ENCODE results near the gene RNF208. TPM values are rescaled to one million over a fixed set of nuclear protein-coding genes. Genes with fewer than 3 reads are reported as not detected.

RNF208 gene
- total RNA-seq, 1 donor: not detected

GRCh38 chr9:137266585-137267453, 44.8 kb upstream of the RNF208 start:
- Histone ChIP-seq H3K27ac (ENCODE audit: low read depth, low read length) (no peak overlapping the region), H3K4me2 (ENCODE audit: insufficient read depth, low read length) (no peak overlapping the region), H3K36me3 (ENCODE audit: insufficient read depth, low read length) (peaks cover 45% of the 10 kb centered on the region), H3K27me3 (ENCODE audit: insufficient read depth, low read length) (no peaks in the 10 kb centered on the region), H3K4me1 (ENCODE audit: insufficient read depth, low read length) (peaks cover 20% of the 10 kb centered on the region), H3K4me3 (ENCODE audit: insufficient read depth, low read length) (no peak overlapping the region), H2AFZ (ENCODE audit: low read length) (no peak overlapping the region), H3K9me3 (ENCODE audit: low read depth, low read length) (no peaks in the 10 kb centered on the region), H4K20me1 (ENCODE audit: insufficient read depth, low read length) (peaks cover 11% of the 10 kb centered on the region), H3K79me2 (ENCODE audit: insufficient read depth, low read length) (peaks cover 17% of the 10 kb centered on the region)
- peak; percentile 60 for DNase-seq (ENCODE audit: insufficient read length, low spot score, missing footprints)
- no peak for TF ChIP-seq CTCF (IDR thresholded peaks at IDR 0.05; ENCODE audit: extremely low read depth, low read depth, low read length)

DNA sequence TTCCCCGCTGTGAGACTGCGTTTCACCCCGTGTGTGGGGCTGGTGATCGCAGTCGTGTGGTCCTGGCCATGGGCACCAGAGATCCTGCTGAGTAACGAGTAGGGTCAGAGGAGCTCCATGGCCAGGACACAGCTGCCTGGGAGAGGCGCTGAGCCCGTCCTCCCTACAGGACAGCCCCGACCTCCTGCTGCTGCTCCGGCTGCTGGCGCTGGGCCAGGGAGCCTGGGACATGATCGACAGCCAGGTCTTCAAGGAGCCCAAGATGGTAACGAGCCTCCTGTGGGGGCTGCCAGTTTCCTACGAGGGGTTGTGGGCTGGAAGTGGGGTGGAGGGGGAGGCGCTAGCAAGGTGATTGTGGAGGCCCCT, 44.1 kb upstream of the RNF208 start:
- Histone ChIP-seq H2AFZ (ENCODE audit: low read length) (no peak overlapping the region), H3K27me3 (ENCODE audit: insufficient read depth, low read length) (no peaks in the 10 kb centered on the region), H3K79me2 (ENCODE audit: insufficient read depth, low read length) (peaks cover 17% of the 10 kb centered on the region), H3K36me3 (ENCODE audit: insufficient read depth, low read length) (peaks cover 45% of the 10 kb centered on the region), H3K4me2 (ENCODE audit: insufficient read depth, low read length) (no peak overlapping the region), H3K27ac (ENCODE audit: low read depth, low read length) (no peak overlapping the region), H3K4me3 (ENCODE audit: insufficient read depth, low read length) (no peak overlapping the region), H4K20me1 (ENCODE audit: insufficient read depth, low read length) (peaks cover 11% of the 10 kb centered on the region), H3K9me3 (ENCODE audit: low read depth, low read length) (no peaks in the 10 kb centered on the region), H3K4me1 (ENCODE audit: insufficient read depth, low read length) (peaks cover 20% of the 10 kb centered on the region)
- no peak for TF ChIP-seq CTCF (IDR thresholded peaks at IDR 0.05; ENCODE audit: extremely low read depth, low read depth, low read length)
- no peak for DNase-seq (ENCODE audit: insufficient read length, low spot score, missing footprints)

DNA sequence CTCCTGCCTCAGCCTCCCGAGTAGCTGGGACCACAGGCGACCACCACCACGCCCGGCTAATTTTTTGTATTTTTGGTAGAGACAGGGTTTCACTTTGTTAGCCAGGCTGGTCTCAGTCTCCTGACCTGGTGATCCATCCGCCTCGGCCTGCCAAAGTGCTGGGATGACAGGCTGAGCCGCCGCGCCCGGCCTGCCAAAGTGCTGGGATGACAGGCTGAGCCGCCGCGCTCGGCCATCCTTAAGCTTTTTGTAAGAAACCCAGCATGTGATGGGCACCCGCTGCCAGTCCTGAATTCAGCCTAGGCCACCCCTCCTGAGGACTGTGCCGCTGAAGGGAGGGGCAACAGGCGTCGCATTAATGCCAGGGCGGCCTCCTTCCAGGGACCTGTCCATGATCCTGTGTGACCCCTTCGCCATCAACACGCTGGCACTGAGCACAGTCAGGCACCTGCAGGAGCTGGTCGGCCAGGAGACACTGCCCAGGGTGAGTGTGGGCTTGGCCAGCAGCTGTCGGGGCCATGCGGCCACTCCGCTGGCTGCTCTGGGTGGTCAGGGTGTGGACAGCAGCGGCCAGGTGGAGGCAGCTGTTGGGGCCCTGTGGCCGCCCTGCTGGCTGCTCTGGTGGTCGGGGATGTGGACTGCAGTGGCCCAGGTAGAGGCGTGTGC, 43.6 kb upstream of the RNF208 start:
- H3K4me1 ChIP-seq (ENCODE audit: insufficient read depth, low read length): peaks cover 20% of the 10 kb centered on the region
- H3K27me3 ChIP-seq (ENCODE audit: insufficient read depth, low read length): no peaks in the 10 kb centered on the region
- no peak overlapping the region for H3K4me3 ChIP-seq (ENCODE audit: insufficient read depth, low read length)
- no peak overlapping the region for H3K27ac ChIP-seq (ENCODE audit: low read depth, low read length)
- no peak overlapping the region for H2AFZ ChIP-seq (ENCODE audit: low read length)
- peaks cover 7% of the 10 kb centered on the region for H4K20me1 ChIP-seq (ENCODE audit: insufficient read depth, low read length)
- TF ChIP-seq CTCF (IDR thresholded peaks at IDR 0.05; ENCODE audit: extremely low read depth, low read depth, low read length): no peak
- H3K36me3 ChIP-seq (ENCODE audit: insufficient read depth, low read length): peaks cover 41% of the 10 kb centered on the region
- peak; percentile 37 for DNase-seq (ENCODE audit: insufficient read length, low spot score, missing footprints)
- H3K4me2 ChIP-seq (ENCODE audit: insufficient read depth, low read length): no peak overlapping the region
- no peaks in the 10 kb centered on the region for H3K9me3 ChIP-seq (ENCODE audit: low read depth, low read length)
- H3K79me2 ChIP-seq (ENCODE audit: insufficient read depth, low read length): peaks cover 15% of the 10 kb centered on the region

GRCh38 chr9:137264067-137264466, 42.0 kb upstream of the RNF208 start:
- peaks cover 37% of the 10 kb centered on the region for H3K36me3 ChIP-seq (ENCODE audit: insufficient read depth, low read length)
- H3K27ac ChIP-seq (ENCODE audit: low read depth, low read length): no peak overlapping the region
- no peaks in the 10 kb centered on the region for H3K27me3 ChIP-seq (ENCODE audit: insufficient read depth, low read length)
- H4K20me1 ChIP-seq (ENCODE audit: insufficient read depth, low read length): peaks cover 5% of the 10 kb centered on the region
- H3K4me3 ChIP-seq (ENCODE audit: insufficient read depth, low read length): no peak overlapping the region
- no peaks in the 10 kb centered on the region for H3K9me3 ChIP-seq (ENCODE audit: low read depth, low read length)
- H3K4me2 ChIP-seq (ENCODE audit: insufficient read depth, low read length): no peak overlapping the region
- H3K4me1 ChIP-seq (ENCODE audit: insufficient read depth, low read length): peaks cover 15% of the 10 kb centered on the region
- peak; percentile 30 for DNase-seq (ENCODE audit: insufficient read length, low spot score, missing footprints)
- H2AFZ ChIP-seq (ENCODE audit: low read length): no peak overlapping the region
- peaks cover 11% of the 10 kb centered on the region for H3K79me2 ChIP-seq (ENCODE audit: insufficient read depth, low read length)
- TF ChIP-seq CTCF (IDR thresholded peaks at IDR 0.05; ENCODE audit: extremely low read depth, low read depth, low read length): no peak
